ENCODE measurements around the gene ATF6.

Gene ATF6

DNA sequence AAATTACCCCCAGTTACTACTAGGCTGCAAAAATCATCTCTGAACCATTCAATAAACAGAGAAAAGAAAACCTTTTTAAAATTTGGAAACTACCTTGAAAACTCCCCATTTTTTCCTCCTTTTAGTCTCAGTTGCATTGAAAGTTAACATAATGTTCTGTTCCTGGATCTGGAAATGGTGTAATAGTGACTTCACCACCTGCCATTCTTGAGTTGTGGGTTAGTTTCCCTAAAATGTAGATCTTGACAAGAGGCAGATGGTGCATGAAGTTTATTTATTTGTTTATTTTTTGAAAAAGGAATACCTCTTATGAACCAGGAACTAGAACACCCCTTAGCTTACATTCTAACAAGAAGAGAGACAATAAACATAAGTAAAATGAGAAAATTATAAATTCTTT is 72.8 kb downstream of the ATF6 start:
- no peak for DNase-seq

- DNase-seq: no peak
Measured at GRCh38 chr1:161839591-161839990, 73.5 kb downstream of the ATF6 start.

DNA sequence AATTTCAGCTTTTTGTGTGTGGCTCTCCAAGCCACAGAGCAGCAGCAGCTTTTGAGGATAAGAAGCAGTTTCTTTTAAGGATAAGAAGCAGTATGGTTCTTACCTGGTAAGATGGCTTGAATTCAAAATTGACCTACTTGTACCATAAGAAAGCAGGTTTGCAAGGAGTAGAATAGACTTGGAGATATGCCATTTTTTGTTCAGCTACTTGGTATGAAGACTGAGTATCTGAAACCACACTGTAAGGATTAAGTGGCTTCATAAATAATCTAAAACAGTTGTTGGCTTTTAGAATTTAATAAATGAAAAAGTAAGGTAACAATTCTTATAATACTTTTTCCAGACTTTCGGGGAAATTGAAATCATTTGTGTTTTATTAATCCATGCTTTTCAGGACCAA is 74.2 kb downstream of the ATF6 start:
- no peak for DNase-seq

DNA sequence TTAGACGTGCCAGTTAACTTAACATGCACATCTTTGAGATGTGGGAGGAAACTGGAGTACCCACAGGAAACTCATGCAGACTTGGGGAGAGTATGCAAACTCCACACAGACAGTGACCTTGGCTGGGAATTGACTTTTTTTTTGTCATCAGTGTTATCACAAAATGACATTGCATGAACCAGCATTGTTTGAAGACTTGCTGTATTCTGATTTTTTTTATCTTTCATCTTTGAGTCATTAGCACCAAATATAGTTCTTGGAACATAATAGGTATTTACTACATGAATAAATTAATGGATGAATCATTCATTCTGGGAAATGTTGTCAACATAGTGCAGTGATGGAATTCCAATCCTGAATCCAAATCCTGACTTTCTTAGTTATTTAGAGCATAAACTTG is 77.0 kb downstream of the ATF6 start:
- DNase-seq: no peak

DNA sequence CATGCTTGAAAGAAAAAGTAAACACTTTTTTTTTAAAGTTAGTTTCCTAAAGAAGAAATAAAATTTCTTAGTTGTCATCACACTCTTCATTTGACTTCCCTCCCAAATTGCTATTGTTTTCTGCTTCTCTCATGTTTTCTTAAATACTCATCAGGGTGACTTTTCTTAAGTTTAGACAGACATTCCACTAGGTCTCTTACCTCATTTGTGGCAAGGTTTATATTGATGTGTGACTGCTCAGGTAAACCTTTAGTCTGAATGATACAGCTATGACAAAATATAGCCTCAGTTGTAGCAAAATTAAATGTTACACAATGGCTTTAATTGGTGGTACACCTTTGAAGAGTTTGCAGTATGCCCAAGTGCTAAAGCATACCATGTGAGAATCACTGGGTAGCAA is 78.6 kb downstream of the ATF6 start:
- DNase-seq: no peak

DNA sequence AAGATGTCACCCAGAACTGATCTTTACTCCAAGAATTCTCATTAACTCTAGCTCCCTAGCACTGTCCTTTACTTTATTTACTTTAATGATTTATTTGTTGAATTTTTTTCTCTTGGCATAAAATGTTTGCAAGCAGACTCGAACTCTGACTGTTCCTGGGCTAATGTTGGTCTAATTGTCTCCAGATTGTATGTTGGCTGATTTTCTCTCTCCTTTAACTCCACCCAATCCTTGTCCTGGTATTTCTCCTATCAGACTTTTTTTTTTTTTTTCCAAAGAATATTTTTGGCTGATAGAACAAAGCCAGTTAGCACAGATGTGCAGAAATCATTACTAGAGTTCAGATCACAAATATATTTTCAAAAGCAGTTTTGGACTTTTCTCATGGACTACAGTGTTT is 82.6 kb downstream of the ATF6 start:
- DNase-seq: no peak

DNA sequence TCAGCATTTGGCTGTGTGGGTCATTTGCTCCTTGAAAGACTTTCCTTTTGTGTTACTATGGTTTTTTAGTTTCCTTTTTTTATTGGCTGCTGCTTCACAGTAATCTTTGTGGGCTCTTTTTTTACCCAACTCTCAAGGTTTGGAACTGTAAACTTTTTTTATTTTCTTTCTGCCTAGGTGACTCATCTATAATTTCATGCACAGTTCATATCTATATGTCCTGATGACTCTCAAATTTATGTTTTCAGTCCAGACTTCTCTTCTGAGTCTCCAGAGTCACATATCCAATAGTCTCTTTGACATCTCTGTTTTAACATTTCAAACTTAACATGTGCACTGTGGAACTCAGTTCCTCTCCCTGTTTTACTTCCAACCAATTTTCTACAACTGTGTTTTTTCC is 83.4 kb downstream of the ATF6 start:
- DNase-seq: no peak

GRCh38 chr1:161855260-161855659 is 89.1 kb downstream of the ATF6 start:
- DNase-seq: no peak

GRCh38 chr1:161858271-161858670 is 92.2 kb downstream of the ATF6 start:
- DNase-seq: no peak

GRCh38 chr1:161863549-161863948 is 97.4 kb downstream of the ATF6 start:
- DNase-seq: no peak

GRCh38 chr1:161864577-161864976 is 98.5 kb downstream of the ATF6 start:
- DNase-seq: peak; percentile 1

DNA sequence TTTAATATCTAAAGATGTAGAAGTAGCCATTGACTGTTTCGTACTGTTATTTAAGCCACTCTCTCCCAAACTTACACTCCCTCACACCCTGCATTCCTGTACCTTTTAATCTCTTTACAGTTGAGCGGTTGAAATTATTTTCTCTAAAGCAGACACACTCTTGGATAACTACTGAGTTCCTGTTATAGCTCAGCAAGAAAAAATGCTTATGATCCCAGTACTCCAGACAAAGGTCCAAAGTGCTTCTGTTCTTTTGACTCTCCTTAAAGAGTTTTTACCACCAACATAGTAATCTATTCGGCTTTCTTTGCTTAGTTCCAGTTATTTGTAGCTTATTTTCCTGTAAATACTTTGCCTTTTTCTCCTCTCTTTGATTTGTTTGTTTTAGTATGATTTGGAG is 100.1 kb downstream of the ATF6 start:
- no peak for DNase-seq

- DNase-seq: no peak
Measured at GRCh38 chr1:161868832-161869231, 102.7 kb downstream of the ATF6 start.

DNA sequence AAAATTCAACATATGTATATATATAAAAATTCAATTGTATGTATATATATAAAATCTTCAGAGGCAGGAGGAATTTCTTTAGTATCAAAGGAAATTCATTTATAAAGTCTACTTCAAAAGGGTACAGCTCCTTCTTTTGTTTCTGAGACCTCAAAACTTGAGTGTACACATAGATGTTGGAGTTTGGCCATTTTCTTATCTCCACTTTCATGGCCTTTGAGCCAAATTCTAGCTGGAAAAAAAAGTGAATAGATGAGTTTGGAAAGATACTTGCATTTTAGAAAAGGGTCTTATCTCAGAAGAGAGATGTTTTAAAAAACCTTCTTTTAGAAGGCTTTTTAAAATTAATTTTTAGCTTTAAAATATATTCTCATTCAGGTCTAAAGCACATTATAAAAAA is 103.2 kb downstream of the ATF6 start:
- DNase-seq: no peak

GRCh38 chr1:161872506-161872905 is 106.4 kb downstream of the ATF6 start:
- DNase-seq: no peak

GRCh38 chr1:161879261-161879660 is 113.1 kb downstream of the ATF6 start:
- no peak for DNase-seq

DNA sequence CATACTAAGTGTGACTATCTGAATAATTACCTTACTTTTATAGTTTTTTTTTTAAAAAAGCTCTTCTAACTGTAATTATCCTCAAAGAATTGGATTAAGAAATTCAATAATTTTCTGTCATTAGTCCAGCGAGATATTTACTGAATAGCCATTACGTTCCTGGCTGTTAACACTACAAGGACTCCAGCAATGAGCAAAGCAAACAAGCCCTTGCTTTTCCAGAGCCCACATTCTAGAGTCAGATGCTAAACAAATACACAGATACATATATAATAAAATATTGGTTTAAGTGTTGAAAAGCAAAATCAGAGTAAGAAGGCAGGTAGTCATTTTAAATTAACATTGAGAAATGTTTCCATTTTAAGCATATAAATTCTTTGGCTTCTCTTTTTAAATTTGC is 118.4 kb downstream of the ATF6 start:
- DNase-seq: no peak

DNA sequence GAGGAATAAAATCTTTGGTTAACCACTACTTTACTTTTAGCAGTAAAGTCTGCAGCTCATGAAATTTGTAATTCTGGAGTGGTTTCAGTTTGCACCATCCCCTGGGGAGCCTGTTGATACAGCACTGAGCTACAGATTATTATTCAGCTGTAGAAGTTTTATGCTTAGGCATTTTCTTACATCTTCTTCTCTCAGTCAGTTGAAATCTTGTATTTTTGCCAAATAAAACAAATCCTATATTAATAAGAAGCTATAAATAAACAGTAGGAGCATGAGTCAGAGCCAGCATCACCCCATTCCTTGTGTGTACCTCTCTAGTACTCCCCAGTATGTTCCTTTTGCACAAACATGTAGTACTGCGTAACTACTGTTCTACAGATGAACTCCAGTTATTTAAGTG is 118.9 kb downstream of the ATF6 start:
- DNase-seq: no peak

DNA sequence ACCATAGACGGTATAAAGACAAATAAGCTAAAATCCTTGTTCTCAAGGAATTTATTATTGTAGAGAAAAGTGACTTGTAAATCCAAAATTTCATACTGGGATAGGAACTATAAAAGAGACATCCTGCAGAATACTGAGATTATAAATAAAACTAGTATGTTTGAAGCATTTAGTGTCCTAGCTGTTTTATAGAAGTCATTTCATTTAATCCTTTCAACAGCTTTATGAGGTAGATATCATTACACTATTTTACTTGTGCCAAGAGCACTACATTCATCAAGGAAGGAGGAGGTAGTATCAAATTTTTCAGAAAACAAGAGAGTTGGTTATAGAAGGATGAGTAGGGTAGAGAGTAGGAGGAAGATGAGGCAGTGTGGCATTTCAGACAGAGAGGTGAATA is 119.6 kb downstream of the ATF6 start:
- no peak for DNase-seq

DNA sequence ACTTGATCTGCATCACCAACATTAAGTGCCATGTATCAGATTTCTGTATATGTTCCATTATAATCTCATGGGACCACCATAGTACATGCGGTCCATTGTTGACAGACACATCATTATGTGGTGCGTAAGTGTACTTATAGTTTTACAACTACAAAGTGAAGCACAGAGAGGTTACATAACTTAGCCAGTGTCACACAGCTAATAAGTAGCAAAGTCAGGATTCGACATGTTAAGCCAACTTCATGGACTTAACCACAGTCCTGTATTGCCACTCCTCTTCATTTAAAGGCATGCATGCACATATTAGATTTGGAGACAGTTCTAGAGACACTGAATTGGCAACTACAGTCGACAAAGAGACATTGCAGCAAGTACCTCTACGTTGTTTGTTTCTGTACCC is 120.5 kb downstream of the ATF6 start:
- DNase-seq: no peak

GRCh38 chr1:161887730-161888287 is 121.7 kb downstream of the ATF6 start:
- DNase-seq: no peak

DNA sequence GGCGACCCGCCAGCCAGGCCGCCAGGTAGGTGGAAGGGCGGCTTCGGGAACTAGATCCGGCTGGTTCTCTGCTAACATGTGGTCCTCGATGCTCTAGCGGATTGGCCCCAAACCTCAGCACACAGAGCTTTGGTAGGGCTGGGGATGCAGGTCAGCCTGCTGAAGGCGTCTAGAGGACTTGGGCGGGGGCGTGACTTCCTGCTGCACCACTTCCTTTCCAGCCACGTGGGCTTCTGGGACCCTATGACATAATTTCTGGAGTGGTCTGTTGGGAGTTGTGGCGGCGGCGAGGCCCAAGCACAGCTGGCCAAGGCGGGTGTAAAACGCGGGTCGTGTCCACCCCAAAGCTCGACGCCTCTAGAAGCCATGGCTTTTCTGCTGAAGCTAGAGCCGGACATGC is 124.5 kb downstream of the ATF6 start:
- DNase-seq: no peak

DNA sequence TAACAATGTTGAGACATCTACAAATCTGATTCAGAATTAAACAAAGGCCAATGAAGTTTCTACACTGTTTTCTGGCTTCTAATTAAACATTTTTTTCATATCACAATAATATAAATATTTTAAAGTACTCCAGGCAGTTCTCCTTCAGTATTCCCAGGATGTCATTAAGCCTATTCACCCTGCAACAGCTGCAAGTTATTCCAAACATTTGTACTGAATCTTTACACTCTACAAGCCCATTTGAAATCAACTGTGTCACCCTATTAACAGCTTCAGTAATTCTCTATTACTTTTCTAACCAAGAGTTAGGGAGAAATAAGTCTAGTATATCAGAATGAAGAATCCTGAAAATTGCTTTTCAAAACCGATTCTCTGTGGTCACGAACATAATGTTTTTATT is 133.0 kb downstream of the ATF6 start:
- no peak for DNase-seq

- no peak for DNase-seq
Measured at GRCh38 chr1:161900160-161900559, 134.0 kb downstream of the ATF6 start.

- DNase-seq: no peak
Measured at GRCh38 chr1:161902182-161902581, 136.1 kb downstream of the ATF6 start.

Data from CD4-positive, alpha-beta T cell treated with Interferon gamma for 1 hour (primary cell).